ENCODE data around the gene BICDL2. TPM values are rescaled to one million over a fixed set of nuclear protein-coding genes. Genes with fewer than 3 reads are reported as not detected.
A peak's percentile ranks its signal among the peaks of the same experiment; 100 is the strongest.

BICDL2 gene
- polyA plus RNA-seq, 2 of the 4 experiments (the other 2 are of a cell fraction), result not detected

DNA sequence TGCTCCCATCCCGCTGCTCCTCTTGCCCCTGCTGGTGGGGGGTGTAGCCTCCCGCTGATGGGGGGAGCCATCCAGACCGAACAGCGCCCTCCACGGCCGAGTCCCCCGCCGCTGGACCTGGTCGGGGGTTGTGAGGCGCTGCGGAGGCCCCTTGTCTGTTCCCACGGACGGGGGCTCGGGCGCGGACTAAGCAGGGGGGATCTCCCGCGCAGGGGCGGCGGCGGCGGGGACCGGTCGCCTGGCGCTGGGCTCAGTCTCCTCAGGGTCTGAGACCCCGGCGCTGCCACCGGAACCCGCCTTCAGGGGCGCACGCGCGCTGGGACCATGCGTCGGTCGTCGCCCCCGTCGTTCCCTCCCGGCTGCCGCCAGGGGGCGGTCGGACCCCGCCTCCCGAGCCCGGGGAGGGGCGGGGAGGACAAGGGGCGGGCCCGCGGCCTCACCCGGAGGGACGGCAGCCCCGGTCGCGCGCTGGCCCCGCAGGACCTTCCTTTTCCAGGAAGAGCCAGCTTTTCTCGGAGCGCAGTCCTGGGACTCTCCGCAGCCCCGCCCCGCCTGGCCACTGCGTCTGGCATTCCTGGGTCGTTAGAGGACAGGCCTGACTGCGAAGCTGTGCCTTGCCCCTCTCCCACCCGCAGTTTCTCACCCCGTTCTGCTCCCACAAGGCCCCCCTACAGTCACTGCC, 22.4 kb upstream of the BICDL2 start:
- H3K4me3 ChIP-seq, result peak overlapping the region; percentile 76
- WGBS (ENCODE audit: missing lambda C conversion rate), result 5% methylated on average over 9 of the region's 67 CpGs
- TF ChIP-seq RARB (CRISPR knock-in tag; IDR thresholded peaks at IDR 0.05) (no peak), HDAC2 (IDR thresholded peaks at IDR 0.05) (no peak), SREBF2 (IDR thresholded peaks at IDR 0.05) (no peak), POLR2A (IDR thresholded peaks at IDR 0.05; ENCODE audit: low read length) (peak; percentile 53), PHF8 (IDR thresholded peaks at IDR 0.05; ENCODE audit: borderline replicate concordance, low read depth) (0 out of 2 replicates have a peak, but pooled peaks have one; percentile 28), MAZ (IDR thresholded peaks at IDR 0.05; ENCODE audit: borderline replicate concordance, low read depth, low read length) (peak; percentile 93), NFE2L2 (conservative IDR thresholded peaks at IDR 0.05; ENCODE audit: low read length) (no peak), FOSL2 (IDR thresholded peaks at IDR 0.05) (no peak), FOSL2 (CRISPR knock-in tag; IDR thresholded peaks at IDR 0.05) (no peak), EHF (CRISPR knock-in tag; IDR thresholded peaks at IDR 0.05) (no peak), ZC3H11A (IDR thresholded peaks at IDR 0.05) (no peak), CHD2 (IDR thresholded peaks at IDR 0.05; ENCODE audit: low read length, partially characterized antibody) (no peak), MAFK (IDR thresholded peaks at IDR 0.05; ENCODE audit: partially characterized antibody) (no peak), SMC3 (IDR thresholded peaks at IDR 0.05) (peak; percentile 80), EHMT2 (IDR thresholded peaks at IDR 0.05; ENCODE audit: low read depth) (no peak), HEYL (CRISPR knock-in tag; IDR thresholded peaks at IDR 0.05) (no peak), TP53 (CRISPR knock-in tag; IDR thresholded peaks at IDR 0.05) (no peak), RNF2 (IDR thresholded peaks at IDR 0.05; ENCODE audit: borderline replicate concordance, low read depth) (peak; percentile 66; the same call in 1 of the 2 replicates), FOXS1 (CRISPR knock-in tag; IDR thresholded peaks at IDR 0.05) (no peak), GATA3 (IDR thresholded peaks at IDR 0.05; ENCODE audit: borderline replicate concordance) (no peak), BHLHE40 (IDR thresholded peaks at IDR 0.05; ENCODE audit: low read depth, low read length) (no peak), CBX8 (IDR thresholded peaks at IDR 0.05) (no peak), RAD21 (conservative IDR thresholded peaks at IDR 0.05 in 1 of 2, IDR thresholded peaks at IDR 0.05 in 1 of 2) (peak; percentile 74 to 94), MYC (IDR thresholded peaks at IDR 0.05; ENCODE audit: borderline replicate concordance, low read length) (no peak), ESRRA (IDR thresholded peaks at IDR 0.05; ENCODE audit: borderline replicate concordance, low read length) (no peak), ZFP36 (IDR thresholded peaks at IDR 0.05; ENCODE audit: borderline replicate concordance, partially characterized antibody) (no peak)
- TF ChIP-seq, protein P1, sequence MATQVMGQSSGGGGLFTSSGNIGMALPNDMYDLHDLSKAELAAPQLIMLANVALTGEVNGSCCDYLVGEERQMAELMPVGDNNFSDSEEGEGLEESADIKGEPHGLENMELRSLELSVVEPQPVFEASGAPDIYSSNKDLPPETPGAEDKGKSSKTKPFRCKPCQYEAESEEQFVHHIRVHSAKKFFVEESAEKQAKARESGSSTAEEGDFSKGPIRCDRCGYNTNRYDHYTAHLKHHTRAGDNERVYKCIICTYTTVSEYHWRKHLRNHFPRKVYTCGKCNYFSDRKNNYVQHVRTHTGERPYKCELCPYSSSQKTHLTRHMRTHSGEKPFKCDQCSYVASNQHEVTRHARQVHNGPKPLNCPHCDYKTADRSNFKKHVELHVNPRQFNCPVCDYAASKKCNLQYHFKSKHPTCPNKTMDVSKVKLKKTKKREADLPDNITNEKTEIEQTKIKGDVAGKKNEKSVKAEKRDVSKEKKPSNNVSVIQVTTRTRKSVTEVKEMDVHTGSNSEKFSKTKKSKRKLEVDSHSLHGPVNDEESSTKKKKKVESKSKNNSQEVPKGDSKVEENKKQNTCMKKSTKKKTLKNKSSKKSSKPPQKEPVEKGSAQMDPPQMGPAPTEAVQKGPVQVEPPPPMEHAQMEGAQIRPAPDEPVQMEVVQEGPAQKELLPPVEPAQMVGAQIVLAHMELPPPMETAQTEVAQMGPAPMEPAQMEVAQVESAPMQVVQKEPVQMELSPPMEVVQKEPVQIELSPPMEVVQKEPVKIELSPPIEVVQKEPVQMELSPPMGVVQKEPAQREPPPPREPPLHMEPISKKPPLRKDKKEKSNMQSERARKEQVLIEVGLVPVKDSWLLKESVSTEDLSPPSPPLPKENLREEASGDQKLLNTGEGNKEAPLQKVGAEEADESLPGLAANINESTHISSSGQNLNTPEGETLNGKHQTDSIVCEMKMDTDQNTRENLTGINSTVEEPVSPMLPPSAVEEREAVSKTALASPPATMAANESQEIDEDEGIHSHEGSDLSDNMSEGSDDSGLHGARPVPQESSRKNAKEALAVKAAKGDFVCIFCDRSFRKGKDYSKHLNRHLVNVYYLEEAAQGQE (IDR thresholded peaks at IDR 0.05), result no peak
- TF ChIP-seq, protein P2, sequence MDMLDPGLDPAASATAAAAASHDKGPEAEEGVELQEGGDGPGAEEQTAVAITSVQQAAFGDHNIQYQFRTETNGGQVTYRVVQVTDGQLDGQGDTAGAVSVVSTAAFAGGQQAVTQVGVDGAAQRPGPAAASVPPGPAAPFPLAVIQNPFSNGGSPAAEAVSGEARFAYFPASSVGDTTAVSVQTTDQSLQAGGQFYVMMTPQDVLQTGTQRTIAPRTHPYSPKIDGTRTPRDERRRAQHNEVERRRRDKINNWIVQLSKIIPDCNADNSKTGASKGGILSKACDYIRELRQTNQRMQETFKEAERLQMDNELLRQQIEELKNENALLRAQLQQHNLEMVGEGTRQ (IDR thresholded peaks at IDR 0.05), result no peak
- TF ChIP-seq, protein P3, sequence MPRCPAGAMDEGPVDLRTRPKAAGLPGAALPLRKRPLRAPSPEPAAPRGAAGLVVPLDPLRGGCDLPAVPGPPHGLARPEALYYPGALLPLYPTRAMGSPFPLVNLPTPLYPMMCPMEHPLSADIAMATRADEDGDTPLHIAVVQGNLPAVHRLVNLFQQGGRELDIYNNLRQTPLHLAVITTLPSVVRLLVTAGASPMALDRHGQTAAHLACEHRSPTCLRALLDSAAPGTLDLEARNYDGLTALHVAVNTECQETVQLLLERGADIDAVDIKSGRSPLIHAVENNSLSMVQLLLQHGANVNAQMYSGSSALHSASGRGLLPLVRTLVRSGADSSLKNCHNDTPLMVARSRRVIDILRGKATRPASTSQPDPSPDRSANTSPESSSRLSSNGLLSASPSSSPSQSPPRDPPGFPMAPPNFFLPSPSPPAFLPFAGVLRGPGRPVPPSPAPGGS (IDR thresholded peaks at IDR 0.05), result 0 out of 3 replicates have a peak, but pooled peaks have one; percentile 50
- TF ChIP-seq, protein P4, sequence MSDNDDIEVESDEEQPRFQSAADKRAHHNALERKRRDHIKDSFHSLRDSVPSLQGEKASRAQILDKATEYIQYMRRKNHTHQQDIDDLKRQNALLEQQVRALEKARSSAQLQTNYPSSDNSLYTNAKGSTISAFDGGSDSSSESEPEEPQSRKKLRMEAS (IDR thresholded peaks at IDR 0.05), result peak; percentile 79
- TF ChIP-seq, protein P5, sequence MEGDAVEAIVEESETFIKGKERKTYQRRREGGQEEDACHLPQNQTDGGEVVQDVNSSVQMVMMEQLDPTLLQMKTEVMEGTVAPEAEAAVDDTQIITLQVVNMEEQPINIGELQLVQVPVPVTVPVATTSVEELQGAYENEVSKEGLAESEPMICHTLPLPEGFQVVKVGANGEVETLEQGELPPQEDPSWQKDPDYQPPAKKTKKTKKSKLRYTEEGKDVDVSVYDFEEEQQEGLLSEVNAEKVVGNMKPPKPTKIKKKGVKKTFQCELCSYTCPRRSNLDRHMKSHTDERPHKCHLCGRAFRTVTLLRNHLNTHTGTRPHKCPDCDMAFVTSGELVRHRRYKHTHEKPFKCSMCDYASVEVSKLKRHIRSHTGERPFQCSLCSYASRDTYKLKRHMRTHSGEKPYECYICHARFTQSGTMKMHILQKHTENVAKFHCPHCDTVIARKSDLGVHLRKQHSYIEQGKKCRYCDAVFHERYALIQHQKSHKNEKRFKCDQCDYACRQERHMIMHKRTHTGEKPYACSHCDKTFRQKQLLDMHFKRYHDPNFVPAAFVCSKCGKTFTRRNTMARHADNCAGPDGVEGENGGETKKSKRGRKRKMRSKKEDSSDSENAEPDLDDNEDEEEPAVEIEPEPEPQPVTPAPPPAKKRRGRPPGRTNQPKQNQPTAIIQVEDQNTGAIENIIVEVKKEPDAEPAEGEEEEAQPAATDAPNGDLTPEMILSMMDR (IDR thresholded peaks at IDR 0.05), result peak; percentile 82
- H3K4me1 ChIP-seq, result peaks cover 10% of the 10 kb centered on the region
- DNase-seq (ENCODE audit: low read depth in 1 of 2, low spot score in 1 of 2) (peak; percentile 79 to 84), FAIRE-seq (no peak), ATAC-seq (peak; percentile 89 to 95)
- ChIA-PET CTCF (interaction anchor here (0.6 to 12.4 kb wide), 38 partner anchors 10 to 132 kb away, joined by 3 to 186 read pairs (median 6); partner anchors contain the start of genes MMP25, ZNF205, ZNF213 and ZSCAN10), POLR2A (interaction anchor here (0.6 to 2.3 kb wide), 8 partner anchors 9 to 75 kb away, joined by 3 to 15 read pairs (median 4); partner anchors contain the start of genes TNFRSF12A and ZNF213)
- H3K27ac ChIP-seq, result peak overlapping the region; percentile 94 to 99
- H3K4me2 ChIP-seq, result peak overlapping the region; percentile 92
- H3K9me3 ChIP-seq, result no peaks in the 10 kb centered on the region
